Measurements from ENCODE around the gene ANKRD37. TPM values are rescaled to one million over a fixed set of nuclear protein-coding genes. Genes with fewer than 3 reads are reported as not detected.

Gene ANKRD37
- total and polyA plus RNA-seq, 9 of the 15 experiments (the other 6 are each of a cell fraction or from before 2014, with no cell fraction given), result 1.3 to 53.7 (median 3.6) TPM

- TF ChIP-seq ZNF511 (CRISPR knock-in tag; IDR thresholded peaks at IDR 0.05), result peak; percentile 81
- TF ChIP-seq ZBTB9 (CRISPR knock-in tag; IDR thresholded peaks at IDR 0.05), result peak; percentile 71; the same call in 1 of the 2 replicates
- no peak for TF ChIP-seq GATAD2A (IDR thresholded peaks at IDR 0.05)
- no peak for TF ChIP-seq MXD1 (CRISPR knock-in tag; IDR thresholded peaks at IDR 0.05; ENCODE audit: borderline replicate concordance, poor library complexity, severe bottlenecking)
- TF ChIP-seq JUN (IDR thresholded peaks at IDR 0.05; ENCODE audit: borderline replicate concordance, low read depth, low read length), result 0 out of 2 replicates have a peak, but pooled peaks have one; percentile 6
- TF ChIP-seq JUN (CRISPR knock-in tag; IDR thresholded peaks at IDR 0.05; ENCODE audit: borderline replicate concordance), result peak; percentile 83; the same call in 1 of the 2 replicates
- TF ChIP-seq MGA (IDR thresholded peaks at IDR 0.05), result peak; percentile 85
- TF ChIP-seq POLR2G (IDR thresholded peaks at IDR 0.05; ENCODE audit: low read depth, low read length), result peak; percentile 87
- no peak for TF ChIP-seq ZNF274 (IDR thresholded peaks at IDR 0.05; ENCODE audit: borderline replicate concordance, low read depth, low read length)
- TF ChIP-seq SAFB (IDR thresholded peaks at IDR 0.05; ENCODE audit: borderline replicate concordance, low read depth, low read length), result peak; percentile 37; the same call in 1 of the 2 replicates
- TF ChIP-seq ZNF212 (CRISPR knock-in tag; IDR thresholded peaks at IDR 0.05), result no peak
- no peak for TF ChIP-seq DPF2 (IDR thresholded peaks at IDR 0.05)
- no peak for TF ChIP-seq NR2C2 (CRISPR knock-in tag; IDR thresholded peaks at IDR 0.05)
- TF ChIP-seq NR2C2 (tag; IDR thresholded peaks at IDR 0.05), result peak; percentile 38; the same call in 1 of the 2 replicates
Observed at GRCh38 chr4:185425647-185426352, 29.2 kb downstream of the ANKRD37 start, which contains the start of gene UFSP2 (continued).

Measured in K562 (cell line).